ENCODE data around the gene C1QTNF9.
"Not testable (repeated sequence)": the region's sequence is repeated elsewhere in the genome, so short reads cannot be mapped to it uniquely, and the experiment has no call there.

C1QTNF9 gene

DNA sequence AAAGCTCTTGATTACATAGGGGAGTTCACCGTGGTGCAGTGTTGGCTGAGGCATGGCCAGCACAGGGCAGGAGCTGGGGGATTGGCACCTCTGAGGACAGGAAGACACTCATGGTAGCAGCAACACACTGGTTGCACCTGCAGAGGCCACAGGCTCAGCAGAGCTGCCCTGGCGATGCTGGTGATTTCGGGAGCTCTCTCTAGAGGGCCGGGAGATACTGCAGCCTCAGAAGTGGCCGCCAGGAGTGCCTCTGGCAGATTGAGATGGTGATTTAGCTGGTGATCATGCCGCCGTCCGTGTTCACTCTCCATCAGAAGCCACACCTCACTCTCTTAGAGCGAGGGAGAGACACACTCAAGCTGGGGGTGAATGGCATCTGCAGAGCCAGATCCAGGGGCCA lies 49.9 kb downstream of the C1QTNF9 start:
- in situ Hi-C loops (cut with HindIII; ENCODE audit: low sequenced_read_pairs) = not testable (repeated sequence)

DNA sequence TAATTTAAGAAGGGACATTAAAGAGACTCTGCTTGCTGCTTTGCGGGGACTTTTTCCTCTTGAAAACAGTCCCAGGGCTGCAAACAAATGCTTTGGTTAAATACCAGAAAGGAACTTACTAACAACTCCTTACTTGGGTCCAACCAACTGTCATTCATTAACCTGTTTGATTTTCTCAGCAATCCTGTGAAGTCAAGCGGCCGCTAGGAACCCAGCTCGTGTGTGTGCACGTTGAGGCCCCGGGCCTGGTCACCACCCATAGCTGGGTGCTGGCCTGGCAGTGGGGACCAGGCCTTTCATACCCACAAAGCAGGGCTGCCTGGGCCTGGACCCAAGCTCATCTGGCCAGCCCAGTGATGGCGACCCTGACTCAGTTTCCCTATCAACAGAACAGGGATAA lies 50.7 kb downstream of the C1QTNF9 start:
- in situ Hi-C loops (cut with HindIII; ENCODE audit: low sequenced_read_pairs) = no loop called here

- in situ Hi-C loops (cut with HindIII; ENCODE audit: low sequenced_read_pairs) = no loop called here
These were observed 51.7 kb downstream of the C1QTNF9 start for GRCh38 chr13:24361113-24361512.

- in situ Hi-C loops (cut with HindIII; ENCODE audit: low sequenced_read_pairs) = no loop called here
These were observed 52.5 kb downstream of the C1QTNF9 start for GRCh38 chr13:24361852-24362366.

- in situ Hi-C loops (cut with HindIII; ENCODE audit: low sequenced_read_pairs) = no loop called here
These were observed 53.1 kb downstream of the C1QTNF9 start for GRCh38 chr13:24362435-24362952.

- in situ Hi-C loops (cut with HindIII; ENCODE audit: low sequenced_read_pairs) = no loop called here
These were observed 55.8 kb downstream of the C1QTNF9 start for GRCh38 chr13:24365191-24365590.

GRCh38 chr13:24366315-24366714 lies 56.9 kb downstream of the C1QTNF9 start:
- in situ Hi-C loops (cut with HindIII; ENCODE audit: low sequenced_read_pairs) = not testable (repeated sequence)

DNA sequence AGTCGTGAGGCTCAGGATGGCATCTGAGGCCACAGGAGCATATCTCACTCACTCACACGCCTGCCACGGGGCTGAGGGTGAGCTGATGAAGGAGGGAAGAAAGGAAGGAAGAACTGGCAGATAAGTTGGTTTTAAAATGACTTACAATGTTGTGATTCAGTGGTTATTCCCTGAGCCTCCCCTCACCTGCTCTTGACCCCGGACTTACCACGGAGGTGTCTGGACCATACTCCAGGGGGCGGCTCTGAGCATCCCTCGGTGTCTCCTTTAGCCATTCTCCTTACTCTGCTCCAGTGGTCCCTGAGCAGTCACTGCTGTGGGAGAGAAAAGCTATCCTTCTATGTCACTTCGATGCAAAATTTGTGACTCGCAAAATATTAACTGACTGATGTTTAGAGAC lies 61.9 kb downstream of the C1QTNF9 start:
- in situ Hi-C loops (cut with HindIII; ENCODE audit: low sequenced_read_pairs) = not testable (repeated sequence)
